ENCODE data around the gene IRAK3. TPM values are rescaled to one million over a fixed set of nuclear protein-coding genes. Genes with fewer than 3 reads are reported as not detected.
"Not testable (repeated sequence)": the region's sequence is repeated elsewhere in the genome, so short reads cannot be mapped to it uniquely, and the experiment has no call there.

IRAK3 gene
- total and polyA plus RNA-seq, 9 donors: 1.8 to 11.4 (median 7.3) TPM

GRCh38 chr12:66234773-66235625 is 46.0 kb downstream of the IRAK3 start:
- WGBS, 3 donors: 2 to 3% (median 2%) methylated on average over 66 to 72 of the region's 72 CpGs
- H3K4me1 ChIP-seq (ENCODE audit: insufficient read depth); H3K27me3 ChIP-seq; intact Hi-C loops (cut with DNase I); H3K27ac ChIP-seq; H3K9me3 ChIP-seq; H3K36me3 ChIP-seq: not testable (repeated sequence)
- peak overlapping the region; percentile 45 for H3K4me3 ChIP-seq
- DNase-seq: peak; percentile 31 to 65 (median 44)

GRCh38 chr12:66235626-66236281 is 46.7 kb downstream of the IRAK3 start:
- H3K9me3 ChIP-seq: no peaks in the 10 kb centered on the region
- no peaks in the 10 kb centered on the region for H3K27me3 ChIP-seq
- H3K4me3 ChIP-seq: peak overlapping the region; percentile 45
- WGBS, 3 donors: 24 to 36% (median 25%) methylated on average over 5 of the region's 5 CpGs
- intact Hi-C loops (cut with DNase I): no loop called here
- H3K4me1 ChIP-seq (ENCODE audit: insufficient read depth): no peaks in the 10 kb centered on the region
- TF ChIP-seq POLR2A (IDR thresholded peaks at IDR 0.05) (no peak), CTCF (IDR thresholded peaks at IDR 0.05) (no peak), EP300 (IDR thresholded peaks at IDR 0.05) (no peak)
- H3K27ac ChIP-seq: no peak overlapping the region
- DNase-seq: no peak
- H3K36me3 ChIP-seq: no peaks in the 10 kb centered on the region

- H3K27ac ChIP-seq; H3K4me1 ChIP-seq (ENCODE audit: insufficient read depth); DNase-seq; H3K9me3 ChIP-seq; H3K36me3 ChIP-seq; H3K4me3 ChIP-seq; intact Hi-C loops (cut with DNase I); H3K27me3 ChIP-seq: not testable (repeated sequence)
- WGBS, 3 donors: 94 to 96% (median 94%) methylated on average over 4 of the region's 4 CpGs
These were observed 47.3 kb downstream of the IRAK3 start for GRCh38 chr12:66236282-66236675.

GRCh38 chr12:66236969-66237368 is 48.0 kb downstream of the IRAK3 start:
- TF ChIP-seq POLR2A (IDR thresholded peaks at IDR 0.05): no peak
- Histone ChIP-seq H3K9me3 (no peaks in the 10 kb centered on the region), H3K27ac (no peak overlapping the region), H3K36me3 (no peaks in the 10 kb centered on the region), H3K27me3 (no peaks in the 10 kb centered on the region), H3K4me1 (ENCODE audit: insufficient read depth) (no peaks in the 10 kb centered on the region), H3K4me3 (no peak overlapping the region)
- DNase-seq: no peak
- WGBS, 3 donors: 92 to 100% (median 96%) methylated on average over 2 of the region's 2 CpGs
- intact Hi-C loops (cut with DNase I): no loop called here

GRCh38 chr12:66237505-66238175 is 48.6 kb downstream of the IRAK3 start:
- intact Hi-C loops (cut with DNase I): no loop called here
- 69 to 76% (median 73%) methylated on average over 2 of the region's 2 CpGs for WGBS, 3 donors
- Histone ChIP-seq H3K4me1 (ENCODE audit: insufficient read depth) (no peaks in the 10 kb centered on the region), H3K27ac (no peak overlapping the region), H3K9me3 (no peaks in the 10 kb centered on the region), H3K27me3 (no peaks in the 10 kb centered on the region), H3K4me3 (no peak overlapping the region), H3K36me3 (no peaks in the 10 kb centered on the region)
- TF ChIP-seq EP300 (IDR thresholded peaks at IDR 0.05) (no peak), POLR2A (IDR thresholded peaks at IDR 0.05) (no peak), CTCF (IDR thresholded peaks at IDR 0.05) (no peak)
- DNase-seq: no peak

Measured in ovary (tissue), 9 donors.